SIG-M5 treated with dmso at 0.1 percent for 504 hours (cell line): ENCODE results near the gene AQP12B.
"Not testable (repeated sequence)": the region's sequence is repeated elsewhere in the genome, so short reads cannot be mapped to it uniquely, and the experiment has no call there.

Experiments
- DNase-seq: peaks from one replicate; lab custom pipeline; 2025; ENCODE audit not compliant: unreplicated experiment; lab: John Stamatoyannopoulos, UW

Gene AQP12B, protein sequence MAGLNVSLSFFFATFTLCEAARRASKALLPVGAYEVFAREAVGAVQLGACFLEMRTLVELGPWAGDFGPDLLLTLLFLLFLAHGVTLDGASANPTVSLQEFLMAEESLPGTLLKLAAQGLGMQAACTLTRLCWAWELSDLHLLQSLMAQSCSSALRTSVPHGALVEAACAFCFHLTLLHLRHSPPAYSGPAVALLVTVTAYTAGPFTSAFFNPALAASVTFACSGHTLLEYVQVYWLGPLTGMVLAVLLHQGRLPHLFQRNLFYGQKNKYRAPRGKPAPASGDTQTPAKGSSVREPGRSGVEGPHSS

GRCh38 chr2:240682431-240683224 is at the start of gene AQP12B:
TSS of gene AQP12B (minus strand) at chr2:240682885. CDS start at chr2:240682837, 48 bp downstream.
- not testable (repeated sequence) for DNase-seq

- DNase-seq = no peak
Measured at GRCh38 chr2:240732184-240732583, 49.5 kb upstream of the AQP12B start.

DNA sequence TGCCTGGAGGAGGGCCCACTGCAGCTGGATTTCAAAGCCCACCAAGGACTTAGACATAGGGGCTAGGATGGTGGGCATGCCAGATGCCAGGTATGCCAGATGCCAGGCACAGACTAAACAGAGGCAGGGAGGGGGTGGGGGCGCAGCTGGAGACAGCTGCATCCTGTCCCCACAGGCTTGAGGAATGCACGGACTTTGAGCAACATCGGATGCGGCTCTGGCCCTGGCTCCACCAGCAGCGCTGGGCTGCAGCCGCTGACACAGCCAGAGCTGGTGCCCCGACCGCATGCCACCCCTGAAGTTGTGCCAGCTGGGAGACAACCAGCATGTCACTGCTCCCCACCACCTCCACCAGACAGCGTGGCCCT is 48.5 kb upstream of the AQP12B start:
- DNase-seq = no peak

GRCh38 chr2:240730501-240731177 is 48.0 kb upstream of the AQP12B start:
- no peak for DNase-seq

GRCh38 chr2:240728827-240729226 is 46.1 kb upstream of the AQP12B start:
- DNase-seq = no peak

DNA sequence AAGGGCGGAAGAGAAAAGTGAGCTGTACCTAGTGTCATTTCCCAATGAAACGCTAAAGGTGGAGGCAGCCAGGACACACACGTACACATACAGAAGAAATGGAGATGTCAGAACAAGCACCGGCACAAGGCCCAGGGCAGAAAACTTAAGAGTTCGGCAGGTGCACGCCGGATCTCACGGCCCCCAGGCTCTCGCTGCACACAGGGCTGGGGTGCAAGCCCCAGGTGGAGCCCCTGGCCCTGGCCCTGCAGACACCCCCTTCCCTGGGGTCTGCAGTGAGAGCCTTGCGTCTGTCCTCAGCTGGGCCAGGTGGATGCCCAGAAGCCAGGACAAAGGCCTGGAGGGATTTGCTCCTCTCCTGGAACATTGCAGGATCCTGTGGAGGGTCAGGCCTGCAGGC is 45.7 kb upstream of the AQP12B start:
- DNase-seq = no peak

DNA sequence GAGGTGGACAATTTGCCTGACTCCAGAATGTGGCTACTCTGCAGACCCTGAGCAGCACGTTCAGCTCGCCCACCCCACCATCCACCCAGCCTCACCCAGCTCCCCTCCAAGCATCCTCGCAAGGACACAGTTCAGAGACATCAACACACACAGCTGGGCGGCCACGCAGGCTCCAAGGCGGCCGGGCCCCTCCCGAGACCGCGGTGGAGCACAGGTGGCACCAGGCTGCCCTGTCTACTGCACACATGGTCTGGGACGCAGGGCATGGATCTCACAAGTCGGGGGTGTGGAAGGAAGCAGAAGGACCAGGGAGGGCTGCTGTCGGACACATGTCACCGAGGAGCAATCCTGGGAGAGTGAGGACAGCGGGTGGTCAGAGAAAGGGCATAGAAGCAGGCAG is 45.2 kb upstream of the AQP12B start:
- DNase-seq = no peak

DNA sequence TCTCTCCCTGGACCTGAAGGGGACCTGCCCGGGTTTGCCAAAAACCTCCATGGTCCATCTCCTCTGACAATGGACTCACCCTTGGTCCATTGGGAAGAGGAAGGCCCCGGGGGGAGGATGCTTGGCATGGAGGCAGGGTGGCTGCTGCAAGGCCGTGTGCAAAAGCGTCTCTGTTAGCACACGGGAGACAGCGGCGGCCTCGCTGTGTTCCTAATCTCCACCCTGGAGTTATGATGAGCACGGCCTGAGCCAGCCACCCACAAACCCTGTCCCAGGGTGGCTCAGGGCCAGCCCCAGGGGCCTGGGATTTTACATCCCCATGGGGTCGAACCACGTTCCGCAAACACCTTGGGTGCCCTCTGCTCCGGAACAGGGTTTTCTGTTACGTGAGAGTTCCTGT is 44.8 kb upstream of the AQP12B start:
- no peak for DNase-seq

GRCh38 chr2:240726876-240727275 is 44.2 kb upstream of the AQP12B start:
- no peak for DNase-seq

GRCh38 chr2:240725671-240726070 is 43.0 kb upstream of the AQP12B start:
- DNase-seq = no peak

- no peak for DNase-seq
Measured at GRCh38 chr2:240725266-240725665, 42.6 kb upstream of the AQP12B start.

GRCh38 chr2:240724431-240724830 is 41.7 kb upstream of the AQP12B start:
- DNase-seq = no peak

GRCh38 chr2:240723851-240724250 is 41.2 kb upstream of the AQP12B start:
- no peak for DNase-seq

- DNase-seq = no peak
Measured at GRCh38 chr2:240722796-240723735, 40.4 kb upstream of the AQP12B start.

- no peak for DNase-seq
Measured at GRCh38 chr2:240722376-240722775, 39.7 kb upstream of the AQP12B start.

DNA sequence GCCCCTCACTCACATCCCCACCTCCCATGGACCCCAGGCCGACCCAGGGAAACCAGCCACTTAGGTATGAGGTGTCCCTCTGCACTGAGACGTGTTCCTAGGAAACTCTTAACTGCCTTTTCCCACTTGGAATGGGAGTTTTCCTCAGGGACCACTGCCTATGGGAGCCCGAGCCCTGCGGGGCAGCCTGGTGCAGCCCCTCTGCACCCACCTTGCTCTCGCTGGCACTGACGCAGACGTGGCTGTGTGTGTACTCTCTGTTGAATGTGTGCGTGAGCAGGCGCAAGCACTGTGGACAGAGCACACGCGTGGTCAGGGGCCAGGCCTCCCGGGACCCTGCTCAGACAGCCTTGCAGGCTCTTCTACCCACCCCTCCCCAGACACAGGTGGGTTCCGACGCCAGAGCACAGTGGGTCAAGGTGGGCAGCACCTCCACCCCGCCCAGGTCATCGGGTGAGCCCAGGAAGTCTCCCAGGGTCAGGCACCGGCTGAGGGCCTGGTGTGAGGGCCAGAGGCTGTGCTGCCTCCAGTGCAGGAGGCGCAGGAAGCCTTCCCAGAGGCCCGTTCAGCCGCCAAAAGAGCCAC is 39.0 kb upstream of the AQP12B start:
- DNase-seq = no peak

- DNase-seq = no peak
Measured at GRCh38 chr2:240720686-240721595, 38.3 kb upstream of the AQP12B start.

GRCh38 chr2:240719676-240720545 is 37.2 kb upstream of the AQP12B start:
- DNase-seq = no peak
